SK-N-SH (cell line): Measurements from ENCODE around the gene NPR1.

Source experiments
- EP300 ChIP-seq, 2 experiments: IDR thresholded peaks; 2 replicates each; pipeline versions ENCODE4 v1.4.0 to v1.6.1; 2012; ENCODE audit warnings: borderline replicate concordance in 1 of 2, low read depth in 1 of 2, low read length in 1 of 2
- GABPA ChIP-seq: IDR thresholded peaks from 2 replicates; pipeline ENCODE4 v1.4.0; 2012; ENCODE audit warnings: low read depth, mild to moderate bottlenecking
- MXI1 ChIP-seq: IDR thresholded peaks from 2 replicates; pipeline ENCODE4 v1.6.1; 2012; ENCODE audit warnings: mild to moderate bottlenecking, low read depth, low read length, improper control_type of control experiment
- POLR2AphosphoS5 ChIP-seq: IDR thresholded peaks from 2 replicates; pipeline ENCODE4 v1.6.1; 2012; ENCODE audit warnings: low read depth, low read length
- RAD21 ChIP-seq: IDR thresholded peaks from 2 replicates; pipeline ENCODE4 v1.6.1; 2012; ENCODE audit warnings: mild to moderate bottlenecking, low read length
- RFX5 ChIP-seq: IDR thresholded peaks from 2 replicates; pipeline ENCODE4 v1.6.1; 2012; ENCODE audit warnings: mild to moderate bottlenecking, improper control_type of control experiment, low read length
- SIN3A ChIP-seq: IDR thresholded peaks from 2 replicates; pipeline ENCODE4 v1.6.1; 2012; ENCODE audit warnings: low read depth, mild to moderate bottlenecking, low read length, moderate library complexity, borderline replicate concordance
- TAF1 ChIP-seq: IDR thresholded peaks from 2 replicates; pipeline ENCODE4 v1.6.1; 2012; ENCODE audit warnings: low read depth, mild to moderate bottlenecking, low read length, moderate library complexity, borderline replicate concordance
- TCF12 ChIP-seq: IDR thresholded peaks from 2 replicates; pipeline ENCODE4 v1.4.0; 2012
- TF ChIP-seq, protein P1 (sequence below): fragments of 200-600 bp; sonication (generic); IDR thresholded peaks from 2 replicates; pipeline ENCODE4 v1.6.1; 2017; ENCODE audit warnings: antibody characterized with exemption, mild to moderate bottlenecking, moderate library complexity
- TF ChIP-seq, protein P2 (sequence below): IDR thresholded peaks from 2 replicates; pipeline ENCODE4 v1.6.1; 2012; ENCODE audit warnings: mild to moderate bottlenecking, low read depth, low read length, moderate library complexity

DNA sequence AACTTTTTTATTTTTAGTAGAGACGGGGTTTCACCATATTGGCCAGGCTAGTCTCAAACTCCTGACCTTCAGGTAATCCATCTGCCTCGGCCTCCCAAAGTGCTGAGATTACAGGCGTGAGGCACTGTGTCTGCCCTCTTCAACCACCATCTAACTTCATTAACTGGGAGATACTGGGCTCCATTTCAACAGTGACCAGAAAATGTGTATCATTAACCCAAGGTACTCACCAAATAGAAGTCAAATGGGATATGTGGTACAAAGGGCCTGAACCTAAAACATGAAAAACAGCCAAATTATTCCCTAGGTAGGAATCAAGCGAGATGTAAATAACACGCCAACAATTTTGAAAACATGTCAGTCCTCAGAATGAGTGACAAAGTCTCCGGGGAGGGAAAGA, 8.9 kb upstream of the NPR1 start:
- TF ChIP-seq RAD21 (no peak), TAF1 (no peak), GABPA (no peak), MXI1 (no peak), TCF12 (no peak), POLR2AphosphoS5 (no peak), RFX5 (no peak), EP300 (IDR thresholded peaks at IDR 0.05; ENCODE audit: borderline replicate concordance in 1 of 2, low read depth in 1 of 2, low read length in 1 of 2) (no peak), SIN3A (no peak)
- TF ChIP-seq, protein P1, sequence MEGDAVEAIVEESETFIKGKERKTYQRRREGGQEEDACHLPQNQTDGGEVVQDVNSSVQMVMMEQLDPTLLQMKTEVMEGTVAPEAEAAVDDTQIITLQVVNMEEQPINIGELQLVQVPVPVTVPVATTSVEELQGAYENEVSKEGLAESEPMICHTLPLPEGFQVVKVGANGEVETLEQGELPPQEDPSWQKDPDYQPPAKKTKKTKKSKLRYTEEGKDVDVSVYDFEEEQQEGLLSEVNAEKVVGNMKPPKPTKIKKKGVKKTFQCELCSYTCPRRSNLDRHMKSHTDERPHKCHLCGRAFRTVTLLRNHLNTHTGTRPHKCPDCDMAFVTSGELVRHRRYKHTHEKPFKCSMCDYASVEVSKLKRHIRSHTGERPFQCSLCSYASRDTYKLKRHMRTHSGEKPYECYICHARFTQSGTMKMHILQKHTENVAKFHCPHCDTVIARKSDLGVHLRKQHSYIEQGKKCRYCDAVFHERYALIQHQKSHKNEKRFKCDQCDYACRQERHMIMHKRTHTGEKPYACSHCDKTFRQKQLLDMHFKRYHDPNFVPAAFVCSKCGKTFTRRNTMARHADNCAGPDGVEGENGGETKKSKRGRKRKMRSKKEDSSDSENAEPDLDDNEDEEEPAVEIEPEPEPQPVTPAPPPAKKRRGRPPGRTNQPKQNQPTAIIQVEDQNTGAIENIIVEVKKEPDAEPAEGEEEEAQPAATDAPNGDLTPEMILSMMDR = no peak
- TF ChIP-seq, protein P2, sequence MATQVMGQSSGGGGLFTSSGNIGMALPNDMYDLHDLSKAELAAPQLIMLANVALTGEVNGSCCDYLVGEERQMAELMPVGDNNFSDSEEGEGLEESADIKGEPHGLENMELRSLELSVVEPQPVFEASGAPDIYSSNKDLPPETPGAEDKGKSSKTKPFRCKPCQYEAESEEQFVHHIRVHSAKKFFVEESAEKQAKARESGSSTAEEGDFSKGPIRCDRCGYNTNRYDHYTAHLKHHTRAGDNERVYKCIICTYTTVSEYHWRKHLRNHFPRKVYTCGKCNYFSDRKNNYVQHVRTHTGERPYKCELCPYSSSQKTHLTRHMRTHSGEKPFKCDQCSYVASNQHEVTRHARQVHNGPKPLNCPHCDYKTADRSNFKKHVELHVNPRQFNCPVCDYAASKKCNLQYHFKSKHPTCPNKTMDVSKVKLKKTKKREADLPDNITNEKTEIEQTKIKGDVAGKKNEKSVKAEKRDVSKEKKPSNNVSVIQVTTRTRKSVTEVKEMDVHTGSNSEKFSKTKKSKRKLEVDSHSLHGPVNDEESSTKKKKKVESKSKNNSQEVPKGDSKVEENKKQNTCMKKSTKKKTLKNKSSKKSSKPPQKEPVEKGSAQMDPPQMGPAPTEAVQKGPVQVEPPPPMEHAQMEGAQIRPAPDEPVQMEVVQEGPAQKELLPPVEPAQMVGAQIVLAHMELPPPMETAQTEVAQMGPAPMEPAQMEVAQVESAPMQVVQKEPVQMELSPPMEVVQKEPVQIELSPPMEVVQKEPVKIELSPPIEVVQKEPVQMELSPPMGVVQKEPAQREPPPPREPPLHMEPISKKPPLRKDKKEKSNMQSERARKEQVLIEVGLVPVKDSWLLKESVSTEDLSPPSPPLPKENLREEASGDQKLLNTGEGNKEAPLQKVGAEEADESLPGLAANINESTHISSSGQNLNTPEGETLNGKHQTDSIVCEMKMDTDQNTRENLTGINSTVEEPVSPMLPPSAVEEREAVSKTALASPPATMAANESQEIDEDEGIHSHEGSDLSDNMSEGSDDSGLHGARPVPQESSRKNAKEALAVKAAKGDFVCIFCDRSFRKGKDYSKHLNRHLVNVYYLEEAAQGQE = no peak
